Measurements from ENCODE around the gene ARNT2.
"Not testable (repeated sequence)": the region's sequence is repeated elsewhere in the genome, so short reads cannot be mapped to it uniquely, and the experiment has no call there.

ARNT2 gene

DNA sequence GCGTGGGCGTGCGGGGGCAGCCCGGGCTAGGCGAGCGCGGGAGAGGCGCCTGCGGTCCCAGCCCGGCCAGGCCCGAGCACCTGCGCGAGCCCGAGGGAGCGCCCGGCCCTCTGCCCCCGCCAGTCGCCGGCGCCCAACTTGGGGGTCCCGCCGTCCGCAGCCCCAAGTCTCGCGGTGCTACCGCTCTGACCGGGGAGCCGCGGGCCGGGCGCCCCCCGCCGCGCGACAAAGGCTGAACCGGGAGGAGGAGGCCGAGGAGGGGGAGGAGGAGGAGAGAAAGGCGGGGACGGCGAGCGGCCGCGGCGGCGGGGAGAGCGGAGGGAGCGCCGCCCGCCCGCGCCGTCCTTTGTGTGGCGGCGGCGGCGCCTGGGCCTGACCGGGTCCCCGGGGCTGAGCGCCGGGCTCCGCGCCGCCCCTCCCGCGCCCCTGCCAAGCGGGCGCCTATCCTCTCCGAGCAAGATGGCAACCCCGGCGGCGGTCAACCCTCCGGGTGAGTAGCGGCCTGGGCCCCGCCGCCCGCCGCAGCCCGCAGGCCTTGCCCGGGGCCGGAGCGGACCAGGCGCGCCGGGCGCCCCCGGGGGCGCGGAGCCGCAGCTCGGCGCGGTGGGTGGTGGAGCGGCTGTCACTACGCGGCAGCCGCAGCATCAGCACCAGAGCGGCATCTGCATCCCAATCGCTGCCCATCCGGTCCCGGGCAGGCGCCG lies at the start of gene ARNT2:
Gene ARNT2 (plus strand): TSS at position 326 of the 704 bp plus-strand sequence. CDS start 134 bp downstream, at position 460.
- DNase-seq: no peak

GRCh38 chr15:80367094-80367493 lies 37.1 kb upstream of the ARNT2 start:
- DNase-seq: no peak

GRCh38 chr15:80367661-80368060 lies 36.5 kb upstream of the ARNT2 start:
- DNase-seq: no peak

GRCh38 chr15:80371924-80372323 lies 32.3 kb upstream of the ARNT2 start:
- DNase-seq: no peak

- no peak for DNase-seq
Measured at GRCh38 chr15:80374441-80374840, 29.7 kb upstream of the ARNT2 start.

- no peak for DNase-seq
Measured at GRCh38 chr15:80375968-80376891, 28.0 kb upstream of the ARNT2 start.

GRCh38 chr15:80379693-80380092 lies 24.5 kb upstream of the ARNT2 start:
- no peak for DNase-seq

- DNase-seq: no peak
Measured at GRCh38 chr15:80380154-80380553, 24.0 kb upstream of the ARNT2 start.

DNA sequence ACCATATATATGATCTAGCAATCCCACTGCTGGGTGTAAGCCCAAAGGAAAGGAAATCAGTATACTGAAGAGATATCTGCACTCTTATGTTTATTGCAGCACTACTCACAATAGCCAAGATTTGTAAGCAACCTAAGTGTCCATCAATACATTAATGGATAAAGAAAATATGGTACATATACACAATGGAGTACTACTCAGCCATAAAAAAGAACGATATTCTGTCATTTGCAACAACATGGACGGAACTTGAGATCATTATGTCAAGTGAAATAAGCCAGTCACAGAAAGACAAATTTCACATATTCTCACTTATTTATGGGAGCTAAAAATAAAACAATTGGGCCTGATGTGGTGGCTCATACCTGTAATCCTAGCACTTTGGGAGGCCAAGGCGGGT lies 21.9 kb upstream of the ARNT2 start:
- DNase-seq: no peak

DNA sequence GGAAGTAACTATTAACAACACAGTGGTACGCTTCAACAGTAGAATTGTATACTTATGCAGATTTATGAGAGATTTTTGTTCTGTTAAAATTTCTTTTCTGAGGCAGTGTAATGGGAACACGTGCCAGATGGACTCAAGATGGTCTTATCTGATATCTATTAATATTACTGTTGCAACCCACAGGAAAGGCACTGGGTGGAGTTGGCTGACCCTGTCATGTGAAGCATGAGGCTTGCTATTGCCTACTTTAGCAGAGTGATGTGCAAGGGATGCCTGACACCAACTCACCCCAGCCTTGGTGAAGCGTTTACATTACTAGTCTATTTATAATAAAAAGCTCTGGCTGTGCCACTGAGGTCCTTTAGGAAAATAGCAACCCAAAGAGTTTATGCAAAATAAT lies 19.8 kb upstream of the ARNT2 start:
- DNase-seq: no peak

DNA sequence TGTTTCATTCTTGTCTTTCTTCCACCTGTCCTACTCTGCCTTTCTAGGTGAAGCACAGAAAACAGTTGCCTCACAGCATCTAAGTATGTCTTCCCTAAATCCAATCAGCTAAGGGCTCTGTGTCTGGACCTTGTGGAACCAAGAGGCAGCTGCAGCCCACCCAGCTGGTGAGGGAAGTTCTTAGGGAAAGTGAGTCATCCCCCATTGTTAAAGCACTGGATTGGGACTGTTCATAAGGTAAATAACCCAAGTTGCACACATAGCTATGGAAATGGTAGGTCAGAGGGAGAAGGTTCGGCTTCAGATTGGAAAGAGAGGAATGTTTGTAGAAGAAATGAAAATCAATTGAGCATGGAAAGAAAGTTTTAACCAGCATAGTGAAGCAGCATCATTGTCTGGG lies 18.0 kb upstream of the ARNT2 start:
- DNase-seq: no peak

DNA sequence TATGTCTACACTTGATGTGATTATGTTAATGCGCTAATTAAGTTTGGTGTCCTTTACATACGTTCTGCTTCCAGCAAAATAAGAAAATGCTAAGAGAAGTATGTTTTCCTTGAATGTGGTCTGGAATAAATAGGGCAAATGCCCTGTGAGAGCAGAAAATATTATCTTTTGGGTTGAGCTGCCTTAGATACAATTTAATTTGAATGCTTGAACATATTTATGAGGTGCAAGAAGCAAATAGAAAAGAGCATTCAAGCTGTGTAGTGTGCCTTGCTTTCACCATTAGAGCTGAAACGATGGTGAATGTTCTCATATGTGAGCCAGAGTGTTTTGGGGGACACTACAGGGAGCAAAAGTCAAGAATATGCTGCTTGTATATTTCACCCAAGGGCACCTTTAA lies 15.9 kb upstream of the ARNT2 start:
- DNase-seq: no peak

DNA sequence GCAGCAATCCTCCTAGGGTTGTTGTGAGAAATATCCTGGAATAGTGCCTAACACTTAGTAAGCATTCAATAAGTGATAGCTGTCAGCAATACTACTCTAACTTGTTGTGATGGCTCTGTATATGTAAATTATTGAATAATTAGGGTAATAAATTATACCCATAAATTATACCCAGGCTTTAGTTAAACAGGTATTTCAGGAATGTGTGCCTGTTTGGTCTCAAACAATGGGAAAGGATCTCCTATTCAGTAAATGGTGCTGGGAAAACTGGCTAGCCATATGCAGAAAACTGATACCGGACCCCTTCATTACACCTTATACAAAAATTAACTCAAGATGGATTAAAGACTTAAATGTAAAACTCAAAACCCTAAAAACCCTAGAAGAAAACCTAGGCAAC lies 14.8 kb upstream of the ARNT2 start:
- no peak for DNase-seq

DNA sequence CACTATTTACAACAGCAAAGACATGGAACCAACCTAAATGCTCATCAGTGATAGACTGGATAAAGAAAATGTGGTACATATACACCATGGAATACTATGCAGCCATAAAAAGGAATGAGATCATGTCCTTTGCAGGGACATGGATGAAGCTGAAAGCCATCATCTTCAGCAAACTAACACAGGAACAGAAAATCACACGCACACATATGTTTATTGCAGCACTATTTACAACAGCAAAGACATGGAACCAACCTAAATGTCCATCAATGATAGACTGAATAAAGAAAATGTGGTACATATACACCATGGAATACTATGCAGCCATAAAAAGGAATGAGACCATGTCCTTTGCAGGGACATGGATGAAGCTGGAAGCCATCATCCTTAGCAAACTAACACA lies 13.2 kb upstream of the ARNT2 start:
- DNase-seq: not testable (repeated sequence)

GRCh38 chr15:80395616-80396015 lies 8.6 kb upstream of the ARNT2 start:
- DNase-seq: no peak

DNA sequence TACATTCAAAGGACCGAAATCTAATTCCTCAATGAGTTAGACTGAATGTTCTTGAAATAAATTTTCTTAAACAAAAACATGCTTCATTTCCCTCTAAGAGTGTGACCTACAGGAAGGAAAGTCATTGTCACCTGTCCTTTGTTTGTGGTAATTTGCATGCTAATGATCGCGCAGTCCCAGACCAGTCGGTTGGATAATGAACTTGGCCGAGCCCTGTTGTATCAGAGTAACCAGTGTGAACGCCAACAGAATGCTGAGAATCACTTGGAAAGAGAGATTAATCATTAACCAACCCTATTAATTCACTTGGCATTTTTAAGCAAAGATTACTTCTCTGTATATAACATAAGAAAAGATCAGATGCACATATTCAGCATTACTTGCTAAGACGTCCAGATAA lies 8.1 kb upstream of the ARNT2 start:
- DNase-seq: no peak

DNA sequence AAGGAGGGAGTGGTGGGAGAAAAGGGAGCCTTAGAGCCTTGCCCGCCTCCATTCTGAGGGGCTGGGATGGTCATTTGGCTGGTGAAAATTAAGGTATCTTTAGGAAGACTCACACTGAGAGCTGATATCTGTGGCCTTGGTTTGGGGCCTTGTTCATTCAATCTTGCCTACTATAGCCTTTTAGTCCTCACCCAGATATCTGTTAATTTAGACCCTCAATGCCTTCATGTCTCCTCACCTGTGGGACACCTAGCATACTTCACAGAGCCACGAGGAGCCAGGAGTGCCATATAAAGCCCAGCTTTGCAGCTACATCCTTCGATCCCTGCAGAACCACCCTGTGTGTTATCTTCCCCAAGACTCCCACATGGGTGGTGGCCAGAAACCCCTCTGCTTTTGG lies 4.7 kb upstream of the ARNT2 start:
- DNase-seq: no peak

DNA sequence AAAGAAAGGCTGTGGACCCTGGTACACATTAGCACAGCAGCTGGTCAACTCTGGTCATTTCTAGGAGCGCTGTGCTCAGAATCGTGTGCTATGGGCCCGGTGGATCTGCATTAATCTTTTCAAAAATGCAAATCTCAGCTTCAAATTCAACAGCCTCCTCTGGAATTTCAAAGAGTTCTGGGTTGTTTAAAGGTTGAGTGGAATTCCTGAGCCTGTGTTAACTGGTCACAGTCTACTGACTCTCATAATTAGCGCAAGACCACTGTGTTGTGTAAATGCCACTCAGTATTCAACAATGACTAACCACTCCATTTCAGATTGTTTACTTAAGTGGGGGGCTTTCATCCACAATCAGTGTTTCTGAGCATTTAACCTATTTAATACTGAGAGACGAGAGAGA lies 2.7 kb upstream of the ARNT2 start:
- no peak for DNase-seq

GRCh38 chr15:80402339-80402738 lies 1.8 kb upstream of the ARNT2 start:
- no peak for DNase-seq

DNA sequence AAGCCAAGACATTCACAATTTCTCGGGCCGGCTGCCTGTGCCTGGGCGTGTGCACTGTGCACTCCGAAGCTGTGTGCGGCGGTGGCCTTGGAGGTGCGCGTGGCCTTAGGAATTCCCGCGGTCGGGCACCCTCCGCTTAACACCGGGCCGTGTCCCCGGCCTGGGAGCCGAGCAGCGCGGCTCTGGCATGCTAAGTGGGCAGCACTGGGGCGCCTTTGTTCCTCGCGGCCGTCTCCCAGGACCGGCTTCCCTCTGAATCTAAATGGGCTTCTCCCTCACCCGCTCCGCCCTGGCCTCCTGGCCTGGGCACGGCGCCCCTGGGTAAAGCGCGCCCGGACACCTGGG lies 498 bp upstream of the ARNT2 start:
- DNase-seq: no peak

GRCh38 chr15:80404761-80405553 lies 775 bp downstream of the ARNT2 start:
- no peak for DNase-seq

DNA sequence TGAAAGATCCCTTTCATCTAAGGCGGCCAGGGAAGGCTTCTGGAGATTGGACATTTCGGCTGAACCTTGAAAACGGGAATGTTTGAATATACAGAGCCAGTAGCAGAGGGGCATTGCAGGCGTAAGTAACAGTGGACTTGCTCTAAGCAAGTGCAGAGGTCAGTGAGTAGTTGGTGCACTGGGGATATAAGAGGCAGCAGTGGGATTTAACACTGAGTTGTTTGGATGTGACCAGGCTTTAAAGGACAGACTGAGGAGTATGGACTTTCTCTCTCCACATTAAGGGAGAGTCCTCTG lies 1.3 kb downstream of the ARNT2 start:
- DNase-seq: no peak

DNA sequence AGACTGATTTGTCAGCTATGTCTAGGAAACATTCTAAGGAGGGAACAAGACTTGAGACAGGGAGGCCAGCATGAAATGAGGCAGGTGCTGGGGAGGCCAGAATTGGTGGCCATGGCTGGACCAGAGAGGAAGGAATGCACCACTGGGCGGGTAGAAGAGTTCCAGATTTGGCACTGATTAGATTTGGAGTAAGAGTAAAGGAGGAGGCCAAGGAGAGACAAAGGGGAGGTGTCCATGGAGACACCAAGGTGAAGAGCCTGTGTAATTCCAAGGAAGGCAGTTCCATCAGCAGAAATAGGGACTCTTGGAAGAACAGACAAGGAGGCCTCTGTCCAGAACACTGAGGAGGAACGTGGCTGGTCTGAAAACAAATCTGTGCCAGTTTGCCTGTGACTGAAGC lies 1.8 kb downstream of the ARNT2 start:
- DNase-seq: no peak

DNA sequence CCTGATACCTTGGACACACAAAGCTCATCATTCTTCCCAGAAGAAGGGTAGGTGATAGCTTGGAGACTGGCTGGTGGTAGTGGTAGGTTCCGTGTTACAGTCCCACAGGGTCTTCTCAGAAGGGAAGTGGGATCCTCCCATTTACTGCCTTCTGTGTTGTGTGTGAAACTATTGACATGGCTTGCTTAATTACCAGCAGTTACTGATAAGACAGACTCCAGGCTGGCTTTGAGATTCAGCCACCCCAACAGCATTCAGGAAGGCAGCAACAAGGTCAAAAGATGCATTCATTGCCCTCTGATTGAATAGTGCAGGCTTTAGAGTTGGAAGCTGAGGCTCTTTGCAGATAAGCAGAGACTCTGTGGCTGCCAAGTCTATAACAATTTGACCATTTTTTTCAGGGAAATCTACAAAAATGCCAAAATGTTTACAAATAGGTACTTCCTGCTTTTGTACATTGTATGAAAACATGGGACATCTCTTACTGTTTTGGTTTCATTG lies 7.7 kb downstream of the ARNT2 start:
- DNase-seq: no peak

Data from CD4-positive, alpha-beta T cell treated with Interferon alpha-2 for 1 hour (primary cell).